HG03066 (cell line): ENCODE measurements around the gene TMEM63C.
"Not testable (repeated sequence)": the region's sequence is repeated elsewhere in the genome, so short reads cannot be mapped to it uniquely, and the experiment has no call there.

Experiments
- ATAC-seq: cut with Tn5 transposase; IDR thresholded peaks from one replicate; pipeline ENCODE4 v1.9.1; 2021; ENCODE audit warnings: low read depth; ENCODE audit not compliant: unreplicated experiment

The TMEM63C gene

DNA sequence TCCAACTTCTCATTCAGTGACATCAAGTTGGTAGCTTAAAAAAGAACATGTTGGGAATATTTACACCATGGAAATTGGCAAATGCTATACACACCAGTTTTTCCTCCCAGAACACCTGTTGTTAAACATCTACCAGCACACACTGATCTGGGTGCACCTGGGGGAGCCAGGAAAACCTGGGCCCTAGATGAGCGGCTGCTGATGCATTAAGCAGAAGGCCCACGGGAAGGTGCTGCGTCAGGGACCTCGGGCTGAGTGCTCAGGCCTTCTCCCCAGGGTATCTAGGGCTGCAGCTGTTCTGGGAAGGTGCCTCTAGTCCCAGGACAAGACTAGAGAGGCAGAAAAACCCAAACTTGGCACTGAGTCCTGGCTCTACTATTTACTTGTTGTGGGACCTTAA is 92.2 kb downstream of the TMEM63C start:
- no peak for ATAC-seq

DNA sequence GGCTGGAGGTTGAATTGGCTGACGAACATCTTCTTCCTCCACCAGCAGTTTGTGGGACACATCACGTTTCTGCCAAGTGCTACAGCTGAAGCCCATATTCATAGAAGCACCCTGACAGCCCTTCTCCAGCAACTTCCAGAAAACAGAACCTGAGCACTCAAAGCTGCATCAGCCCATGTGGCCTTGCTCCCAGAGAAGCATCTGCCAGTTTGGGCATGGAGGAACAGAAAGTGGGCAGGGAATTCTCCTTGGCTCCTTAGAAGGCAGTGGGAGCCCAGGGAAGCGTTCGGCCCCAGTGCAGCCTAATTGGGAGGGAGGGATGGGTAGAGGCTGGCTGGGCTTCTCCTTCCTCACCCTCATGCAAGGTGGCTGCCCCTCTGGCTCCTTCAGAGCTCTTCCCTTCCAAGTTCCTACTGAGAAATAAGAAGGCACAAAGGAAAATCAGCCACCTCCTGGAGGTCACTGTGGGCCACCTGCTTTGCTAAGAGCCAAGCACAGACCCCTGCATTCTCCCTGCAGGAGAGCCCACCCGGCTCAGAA is 93.5 kb downstream of the TMEM63C start:
- no peak for ATAC-seq

DNA sequence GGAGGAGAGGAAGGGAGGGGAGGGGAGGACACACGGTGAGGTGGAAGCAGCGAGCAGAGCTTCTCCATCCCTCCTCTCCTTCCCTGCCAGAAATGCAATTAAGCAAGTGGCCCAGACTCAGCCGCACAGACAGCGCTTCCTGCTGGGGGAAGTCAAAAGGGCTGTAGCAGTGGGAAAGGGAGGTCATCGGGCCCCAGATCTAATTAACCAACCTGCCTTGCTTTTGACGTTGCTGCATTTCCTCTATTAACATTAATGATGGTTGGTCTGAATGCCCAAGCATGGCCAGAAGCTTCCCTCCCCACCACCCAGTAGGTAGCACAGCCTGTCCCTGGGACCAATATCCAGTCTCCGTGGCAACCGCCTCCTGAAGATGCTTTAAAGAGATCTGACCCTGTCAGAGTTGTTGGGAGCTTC is 94.0 kb downstream of the TMEM63C start:
- no peak for ATAC-seq

DNA sequence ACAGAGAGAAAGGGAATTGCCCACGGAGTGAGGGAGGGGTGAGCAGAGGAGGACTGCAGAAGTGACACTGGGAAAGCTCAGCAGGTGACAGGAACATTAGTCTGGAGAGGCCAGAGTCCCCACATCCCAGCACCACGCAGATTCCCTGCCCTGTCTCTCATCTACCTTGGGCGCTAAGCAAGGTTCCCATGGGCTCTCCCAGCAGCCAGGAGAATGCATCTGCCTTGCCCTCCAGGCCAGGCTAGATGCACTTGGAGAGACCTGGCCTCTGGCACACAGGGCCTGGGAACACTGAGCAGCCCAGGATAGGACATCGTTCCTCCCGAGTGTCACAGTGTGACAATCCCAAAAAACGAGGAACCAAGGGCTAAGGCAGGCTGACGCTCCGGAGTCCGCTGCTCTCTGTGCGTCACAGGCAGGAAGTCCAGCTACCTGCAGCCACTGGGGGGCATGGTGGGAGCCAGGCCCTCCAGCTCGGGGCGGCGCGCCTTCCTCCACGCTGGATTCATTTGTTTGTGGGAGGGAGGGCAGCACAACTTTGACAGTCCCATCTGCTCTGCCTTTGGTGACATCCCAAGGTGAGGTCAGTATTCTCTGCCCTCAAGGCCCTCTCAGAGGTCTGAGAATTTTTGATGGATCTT is 94.8 kb downstream of the TMEM63C start:
- no peak for ATAC-seq

DNA sequence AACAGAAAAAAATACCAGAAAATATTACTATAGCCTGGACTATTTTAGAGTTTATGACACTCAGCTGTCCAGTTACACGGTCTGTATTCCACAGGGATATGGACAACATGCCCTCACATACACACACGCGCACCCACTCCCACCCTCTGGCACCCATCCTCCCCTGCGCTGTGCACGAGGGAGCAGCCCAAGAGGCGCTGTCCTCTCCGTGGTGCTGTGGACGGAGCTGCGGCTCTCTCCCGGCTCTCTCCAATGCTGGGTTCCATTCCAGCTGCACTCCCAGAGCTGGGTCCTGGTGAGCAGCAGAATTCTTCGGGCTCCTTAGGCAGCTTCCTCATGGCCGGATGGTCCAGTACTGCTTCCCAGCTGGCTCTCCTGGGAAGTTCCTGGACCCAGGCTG is 95.4 kb downstream of the TMEM63C start:
- no peak for ATAC-seq

DNA sequence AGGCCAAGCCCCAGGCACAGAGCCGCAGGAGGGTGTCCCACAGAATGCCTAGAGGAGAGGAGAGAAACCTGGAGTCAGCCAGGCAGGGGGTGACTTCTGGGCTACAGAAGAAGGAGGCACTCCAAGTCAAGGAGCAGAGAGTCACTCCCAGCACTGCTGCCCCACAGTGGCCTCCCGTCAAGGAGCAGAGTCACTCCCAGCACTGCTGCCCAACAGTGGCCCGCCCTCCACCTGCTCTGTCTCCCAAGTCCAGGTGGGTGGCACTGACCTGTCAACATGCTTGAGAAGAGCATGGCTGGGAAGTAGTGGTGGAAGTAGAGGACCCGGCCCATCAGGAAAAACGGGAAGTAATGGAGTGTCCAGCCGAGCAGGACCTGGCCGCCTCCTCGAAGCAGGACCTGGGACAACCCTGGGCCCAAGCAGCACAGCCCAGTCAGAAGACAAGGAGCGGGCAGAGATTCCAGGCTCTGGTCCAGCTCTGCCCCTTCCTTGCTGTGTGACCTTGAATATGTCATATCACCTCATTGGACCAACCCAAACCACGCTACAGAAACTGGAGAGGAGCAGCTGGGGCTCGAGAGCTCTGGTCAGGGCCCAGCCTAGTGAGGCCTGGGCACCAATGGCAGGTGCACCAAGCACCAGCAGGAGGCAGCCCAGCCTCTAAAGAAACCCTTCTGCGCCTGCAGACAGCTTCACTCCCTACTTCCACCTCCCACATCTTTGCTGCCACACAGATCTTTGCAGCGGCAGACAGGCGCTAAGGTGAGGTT is 97.0 kb downstream of the TMEM63C start:
- ATAC-seq = no peak

DNA sequence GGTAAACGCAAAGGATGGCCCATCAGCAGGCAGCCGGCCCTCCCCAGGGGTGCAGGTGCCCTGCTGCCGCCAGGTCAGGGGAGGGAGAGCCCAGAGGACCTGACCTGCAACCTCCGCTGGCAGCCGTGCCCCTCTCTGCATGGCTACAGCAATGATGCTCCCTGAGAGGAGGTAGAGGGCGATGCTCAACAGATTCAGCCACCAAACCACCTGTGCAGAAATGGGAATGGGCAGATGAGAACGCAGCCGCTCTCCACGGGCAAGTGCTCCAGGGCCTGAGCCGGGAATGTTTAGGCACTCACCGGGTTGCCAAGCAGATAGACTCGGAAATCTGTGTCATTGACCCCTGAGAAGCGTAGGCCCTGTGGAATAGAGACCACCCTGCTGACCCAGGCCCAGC is 98.1 kb downstream of the TMEM63C start:
- no peak for ATAC-seq

DNA sequence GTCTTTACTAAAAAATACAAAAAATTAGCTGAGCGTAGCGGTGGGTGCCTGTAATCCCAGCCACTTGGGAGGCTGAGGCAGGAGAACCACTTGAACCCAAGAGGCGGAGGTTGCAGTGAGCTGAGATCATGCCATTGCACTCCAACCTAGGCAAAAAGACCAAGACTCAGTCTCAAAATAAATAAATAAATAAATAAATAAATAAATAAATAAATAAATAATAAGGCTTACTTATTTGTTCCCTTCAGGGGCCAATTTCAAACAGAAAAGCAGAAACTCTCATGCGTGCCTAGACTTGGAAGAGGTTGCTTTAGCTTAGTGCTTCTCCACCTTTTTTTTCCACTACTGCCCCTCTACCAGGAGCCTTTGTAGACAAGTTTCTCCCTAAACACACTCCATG is 99.3 kb downstream of the TMEM63C start:
- not testable (repeated sequence) for ATAC-seq

DNA sequence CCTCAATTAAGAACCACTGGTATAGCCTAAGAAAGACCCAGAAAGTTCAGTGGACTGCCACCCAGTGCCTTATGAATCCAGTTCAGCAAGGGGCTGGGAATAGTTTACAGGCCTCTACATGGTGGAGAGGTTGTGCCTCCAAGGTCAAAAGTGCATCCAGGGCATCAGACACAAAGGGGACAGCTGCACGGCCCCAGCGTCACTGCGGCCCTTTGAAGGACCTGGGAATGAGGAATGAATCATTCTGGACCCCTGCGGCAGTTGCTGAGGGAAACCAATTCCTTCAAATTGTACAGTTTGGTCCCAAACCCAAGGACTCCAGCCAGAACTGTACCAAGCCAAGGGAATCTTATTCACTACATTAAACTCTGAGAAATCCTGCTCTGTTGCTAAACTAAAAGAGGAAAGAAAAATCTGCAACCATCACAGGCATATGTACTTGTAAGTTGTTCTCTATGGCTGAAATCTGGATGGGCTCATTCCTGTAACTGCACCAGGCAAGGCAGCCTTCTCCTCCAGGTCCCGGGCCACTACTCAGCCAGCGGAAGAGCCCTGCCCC is 100.3 kb downstream of the TMEM63C start:
- no peak for ATAC-seq

DNA sequence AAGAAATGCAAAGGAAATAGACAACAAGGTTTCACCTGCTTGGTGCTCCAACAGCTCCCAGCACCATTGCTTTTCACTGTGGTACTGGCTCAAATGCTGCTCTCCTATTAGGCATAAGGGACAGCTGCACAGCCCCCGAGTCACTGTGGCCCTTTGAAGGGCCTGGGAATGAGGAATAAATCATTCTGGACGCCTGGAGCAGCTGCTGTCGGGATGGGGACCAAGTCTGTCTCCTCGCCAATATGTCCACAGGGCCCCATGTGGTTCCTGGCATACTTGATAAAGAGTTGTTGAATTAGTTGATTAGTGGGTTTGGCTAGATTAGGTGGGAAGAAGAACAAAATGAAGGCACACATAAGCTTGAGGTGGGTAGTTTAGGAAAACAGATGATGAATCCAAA is 102.5 kb downstream of the TMEM63C start:
- no peak for ATAC-seq

DNA sequence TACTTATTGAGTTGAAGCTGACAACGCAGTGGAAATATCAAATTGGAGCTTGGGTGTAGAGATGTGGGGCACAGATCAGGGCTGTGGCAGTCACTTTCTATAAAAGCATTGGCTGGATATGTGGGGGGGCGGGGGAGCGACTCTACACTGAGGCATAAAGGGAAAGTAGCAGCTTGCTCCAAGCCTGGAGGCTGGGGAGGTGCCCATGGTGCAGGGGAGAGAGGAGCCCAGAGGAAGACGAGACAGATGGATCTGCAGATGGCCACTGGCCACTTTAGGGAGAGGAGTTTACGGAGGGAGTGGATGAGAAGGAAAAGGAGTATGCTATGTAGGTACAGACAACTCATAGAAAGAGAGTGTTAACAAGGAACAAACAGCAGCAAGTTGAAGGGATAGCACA is 102.9 kb downstream of the TMEM63C start:
- no peak for ATAC-seq

DNA sequence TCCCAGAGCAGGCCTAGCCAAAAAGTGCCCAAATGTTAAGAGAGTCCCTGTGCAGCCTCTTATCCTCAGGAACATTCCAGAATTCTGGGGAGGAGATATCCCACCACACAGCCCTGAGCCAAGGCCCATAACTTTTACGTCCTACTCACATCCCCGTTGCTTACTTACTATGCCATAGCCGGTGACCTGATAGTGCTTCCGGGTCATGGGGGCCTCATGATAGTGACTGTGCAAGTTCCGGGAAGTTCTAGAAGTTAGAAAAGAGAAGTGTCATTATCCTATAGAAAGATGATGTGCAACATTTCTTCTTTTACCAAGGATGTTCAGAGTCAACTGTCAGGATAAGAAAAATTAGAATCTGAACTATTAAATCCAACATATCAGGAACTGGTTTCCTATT is 105.0 kb downstream of the TMEM63C start:
- ATAC-seq = no peak

DNA sequence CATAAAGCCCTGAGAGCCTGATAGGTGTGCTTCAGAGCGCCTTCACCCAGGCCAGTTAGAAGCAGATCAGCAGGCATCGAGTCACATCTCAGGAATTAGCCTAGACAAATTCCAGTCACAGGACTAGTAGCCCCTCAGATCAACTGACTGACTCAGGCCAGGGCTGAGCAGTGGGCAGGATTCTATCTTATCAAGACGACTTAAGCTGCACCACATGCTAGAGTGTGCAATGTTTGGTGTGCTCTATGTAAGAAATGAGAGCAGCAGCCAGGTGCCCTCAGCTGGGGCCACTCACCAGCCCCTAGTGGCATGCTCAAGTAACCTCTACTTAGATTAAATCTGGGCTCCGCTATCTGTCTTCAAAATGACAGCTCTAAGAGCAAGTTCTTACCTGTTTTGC is 109.1 kb downstream of the TMEM63C start:
- ATAC-seq = no peak

DNA sequence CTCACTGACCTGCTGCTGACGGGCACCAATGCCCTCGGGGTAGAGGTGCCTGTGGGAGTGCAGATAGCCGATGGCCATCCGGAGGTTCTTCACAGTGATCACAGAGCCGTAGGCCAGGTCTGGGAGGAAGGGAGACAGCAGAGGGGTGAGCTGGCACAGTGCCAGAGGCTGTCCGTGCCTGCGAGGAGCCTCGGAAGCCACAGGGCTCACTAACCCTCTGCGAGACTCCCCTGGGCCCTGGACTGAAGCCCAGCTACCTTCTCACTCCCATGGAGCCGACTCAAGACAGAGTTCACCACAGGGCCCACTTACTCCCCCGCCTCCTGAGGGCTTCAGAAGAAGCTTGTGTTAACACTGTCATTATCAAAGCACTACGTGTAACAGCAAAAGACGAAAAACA is 114.6 kb downstream of the TMEM63C start:
- no peak for ATAC-seq

DNA sequence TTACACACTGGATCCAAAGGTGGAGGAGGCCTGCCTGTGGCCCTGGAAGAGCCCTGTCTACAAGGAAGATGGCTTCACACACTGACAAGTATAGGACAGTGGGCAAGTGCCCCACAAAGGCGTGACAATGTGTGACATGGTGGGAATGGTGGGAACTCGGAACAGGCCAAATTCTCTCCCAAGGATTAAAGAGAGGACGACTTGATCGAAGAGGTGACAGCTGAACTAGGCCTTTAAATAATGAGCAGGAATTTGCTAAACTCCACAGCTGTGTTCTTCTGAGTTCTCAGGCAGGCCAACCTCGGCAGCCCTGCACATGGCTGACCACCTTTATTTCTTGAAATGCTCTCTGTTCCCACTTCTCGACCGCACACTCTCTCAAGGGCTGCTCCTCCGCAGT is 115.3 kb downstream of the TMEM63C start:
- no peak for ATAC-seq

DNA sequence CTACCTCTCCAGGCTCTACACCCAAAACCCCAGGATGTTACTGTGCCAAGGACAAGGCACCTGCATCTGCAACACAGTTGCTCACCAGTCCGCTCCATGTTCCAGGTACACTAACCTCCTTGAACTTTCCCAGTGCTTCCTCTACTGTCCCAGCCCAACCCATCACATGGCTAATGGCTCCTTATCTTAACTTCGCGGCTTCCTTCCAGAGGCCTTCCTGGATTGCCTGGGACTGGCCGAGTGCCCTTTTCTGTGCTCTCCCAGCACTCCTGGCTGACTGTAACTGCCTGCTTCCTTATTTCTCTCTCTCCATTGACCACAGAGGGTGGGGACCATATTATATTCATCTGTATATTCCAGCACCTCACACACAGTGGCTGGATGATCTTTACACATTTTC is 118.2 kb downstream of the TMEM63C start:
- no peak for ATAC-seq

DNA sequence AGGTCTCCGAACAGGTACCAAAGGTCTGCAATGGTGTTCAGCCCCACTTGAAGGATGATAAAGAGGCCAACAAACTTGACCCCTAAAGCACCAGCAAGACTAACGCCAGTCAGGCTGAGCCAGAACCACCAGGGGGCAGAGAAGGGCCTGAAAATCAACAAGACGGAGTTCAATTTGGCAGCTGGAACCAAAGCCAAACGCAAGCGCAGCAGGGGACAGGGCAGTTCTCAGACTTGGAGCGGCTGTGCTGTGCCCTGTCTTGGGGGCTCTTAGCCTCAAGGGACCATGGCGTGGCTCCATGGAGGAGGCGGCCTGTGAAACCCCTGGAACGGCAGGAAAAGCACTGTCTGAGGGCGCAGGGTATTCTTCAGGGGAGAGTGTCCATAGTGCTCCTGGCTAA is 119.5 kb downstream of the TMEM63C start:
- ATAC-seq = no peak

DNA sequence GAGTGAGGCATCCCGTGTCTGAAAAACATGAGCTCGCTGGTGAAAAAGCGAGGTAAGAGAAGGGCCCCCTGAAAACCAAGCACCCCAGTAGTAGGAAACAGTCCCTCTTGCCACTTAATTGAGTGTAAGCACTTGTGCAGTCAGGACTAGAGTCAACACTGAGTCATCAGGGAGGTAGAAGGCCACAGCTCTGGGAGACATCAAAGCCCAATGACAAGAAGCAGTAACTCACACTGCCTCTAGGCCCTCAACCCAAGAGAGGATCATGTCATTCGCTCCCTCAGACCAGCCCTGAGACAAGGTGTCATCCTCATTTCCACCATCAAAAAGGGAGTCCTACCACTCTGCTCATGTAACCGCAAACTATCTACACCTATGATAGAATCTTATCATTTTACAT is 121.3 kb downstream of the TMEM63C start:
- no peak for ATAC-seq

DNA sequence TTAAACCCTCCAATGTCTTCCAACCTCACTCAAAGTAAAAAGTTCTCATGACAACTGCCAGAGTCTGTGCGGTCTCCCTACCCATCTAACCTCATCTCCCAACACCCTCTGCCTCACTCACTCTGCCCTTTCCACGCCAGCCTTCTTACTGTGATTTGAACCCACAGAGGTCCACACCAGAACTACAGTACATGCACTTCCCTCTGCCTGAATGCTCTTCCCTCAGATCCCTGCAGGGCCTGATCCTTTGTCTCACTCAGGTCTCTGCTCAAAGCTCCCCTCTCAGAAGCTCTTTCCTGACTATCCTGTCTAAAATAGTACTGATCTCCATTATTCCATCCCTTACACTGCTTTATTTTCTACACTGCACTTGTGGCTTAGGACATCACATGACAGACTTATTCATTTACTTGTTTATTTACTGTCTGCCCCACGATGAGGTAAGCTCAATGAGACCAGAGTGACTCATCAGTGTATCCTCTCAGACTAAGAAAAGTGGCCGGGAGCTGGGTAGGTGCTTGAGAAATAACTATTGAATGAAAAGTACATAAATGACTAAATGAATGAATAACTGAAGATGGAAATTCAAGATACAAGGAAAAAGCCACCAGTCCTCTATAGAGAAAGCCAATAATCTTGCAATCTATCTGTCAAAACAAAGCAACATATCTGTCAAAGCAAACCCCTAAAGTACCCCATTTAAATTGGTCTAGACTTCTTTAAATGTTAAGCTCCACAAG is 122.0 kb downstream of the TMEM63C start:
- no peak for ATAC-seq

DNA sequence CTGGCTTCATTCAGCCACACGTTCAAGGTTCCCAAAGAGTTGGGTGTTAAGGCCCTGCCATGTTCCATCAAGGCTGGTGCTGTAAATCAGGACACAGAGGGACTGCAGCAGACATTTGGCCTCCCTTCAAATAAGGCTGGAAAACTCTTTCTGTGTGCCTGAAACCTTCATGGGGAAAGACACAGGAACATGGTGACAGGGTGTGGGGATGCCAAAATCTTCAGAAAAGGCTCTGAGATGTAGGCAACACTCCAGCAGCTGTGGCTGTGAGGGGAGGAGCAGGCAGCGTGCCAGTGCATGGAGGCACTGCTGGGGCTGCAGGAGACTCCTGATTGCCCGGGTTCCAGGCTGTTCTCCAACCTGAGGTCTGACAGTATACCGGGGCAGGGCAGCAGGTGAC is 124.1 kb downstream of the TMEM63C start:
- ATAC-seq = no peak

DNA sequence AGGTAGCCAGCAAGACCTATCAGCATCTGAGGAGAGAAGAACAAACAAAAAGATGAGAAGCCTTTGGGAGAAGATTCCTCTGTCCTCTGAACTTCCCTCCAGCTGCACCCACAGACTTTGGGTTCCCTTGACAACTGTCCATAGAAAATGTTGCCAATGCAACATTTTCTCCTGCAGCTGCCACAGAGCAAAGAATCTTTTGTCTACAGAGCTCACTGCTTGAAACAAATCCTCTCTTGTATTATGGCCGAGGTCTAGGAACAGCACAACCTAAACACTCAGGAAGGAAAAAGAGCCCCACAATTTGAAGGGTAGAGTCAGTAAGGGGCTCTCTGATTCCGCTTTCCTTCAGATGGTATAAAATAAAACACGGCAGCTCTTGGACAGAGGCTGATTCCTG is 124.8 kb downstream of the TMEM63C start:
- no peak for ATAC-seq
